HG03565 (cell line): ENCODE data around the gene ZNF146.
"Not testable (repeated sequence)": the region's sequence is repeated elsewhere in the genome, so short reads cannot be mapped to it uniquely, and the experiment has no call there.

ENCODE experiments used
- ATAC-seq: cut with Tn5 transposase; IDR thresholded peaks from one replicate; pipeline ENCODE4 v1.9.1; 2021; ENCODE audit warnings: mild to moderate bottlenecking, moderate library complexity; ENCODE audit not compliant: unreplicated experiment

The ZNF146 gene

GRCh38 chr19:36225219-36225892 lies 10.4 kb downstream of the ZNF146 start:
- no peak for ATAC-seq

DNA sequence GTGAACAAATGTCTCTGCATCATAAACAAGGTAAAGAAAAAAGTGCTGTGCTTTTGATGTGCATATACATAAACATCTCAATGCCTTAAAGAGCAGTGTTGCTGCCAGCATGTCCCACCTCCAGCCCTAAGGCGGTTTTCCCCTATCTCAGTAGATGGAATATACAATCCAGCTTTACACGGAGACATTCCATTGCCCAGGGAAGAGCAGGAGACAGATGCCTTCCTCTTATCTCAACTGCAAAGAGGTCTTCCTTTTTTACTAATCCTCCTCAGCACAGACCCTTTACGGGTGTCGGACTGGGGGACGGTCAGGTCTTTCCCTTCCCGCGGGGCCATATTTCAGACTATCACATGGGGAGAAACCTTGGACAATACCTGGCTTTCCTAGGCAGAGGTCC lies 18.7 kb downstream of the ZNF146 start:
- not testable (repeated sequence) for ATAC-seq

DNA sequence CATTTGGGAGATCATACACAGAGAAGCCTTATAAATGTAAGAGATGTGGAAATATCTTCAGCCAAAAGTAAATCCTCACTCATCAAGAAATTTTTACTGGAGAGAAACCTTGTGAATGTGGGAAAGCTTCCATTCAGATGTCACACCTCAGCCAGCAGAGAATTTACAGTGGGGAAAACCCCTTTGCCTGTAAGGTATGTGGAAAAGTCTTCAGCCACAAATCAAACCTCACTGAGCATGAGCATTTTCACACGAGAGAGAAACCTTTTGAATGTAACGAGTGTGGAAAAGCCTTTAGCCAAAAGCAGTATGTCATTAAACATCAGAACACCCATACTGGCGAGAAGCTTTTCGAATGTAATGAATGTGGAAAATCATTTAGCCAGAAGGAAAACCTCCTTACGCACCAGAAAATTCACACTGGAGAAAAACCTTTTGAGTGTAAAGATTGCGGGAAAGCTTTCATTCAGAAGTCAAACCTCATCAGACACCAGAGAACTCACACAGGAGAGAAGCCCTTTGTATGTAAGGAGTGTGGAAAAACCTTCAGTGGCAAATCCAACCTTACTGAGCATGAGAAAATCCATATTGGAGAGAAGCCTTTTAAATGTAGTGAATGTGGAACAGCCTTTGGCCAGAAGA lies 21.5 kb downstream of the ZNF146 start:
- ATAC-seq, result no peak

DNA sequence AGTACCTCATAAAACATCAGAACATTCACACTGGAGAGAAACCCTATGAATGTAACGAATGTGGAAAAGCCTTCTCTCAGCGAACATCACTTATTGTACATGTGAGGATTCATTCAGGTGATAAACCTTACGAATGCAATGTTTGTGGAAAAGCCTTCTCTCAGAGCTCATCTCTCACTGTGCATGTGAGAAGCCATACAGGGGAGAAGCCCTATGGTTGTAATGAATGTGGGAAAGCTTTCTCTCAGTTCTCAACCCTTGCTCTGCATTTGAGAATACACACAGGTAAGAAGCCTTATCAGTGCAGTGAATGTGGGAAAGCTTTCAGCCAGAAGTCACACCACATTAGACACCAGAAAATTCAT lies 22.0 kb downstream of the ZNF146 start:
- no peak for ATAC-seq

DNA sequence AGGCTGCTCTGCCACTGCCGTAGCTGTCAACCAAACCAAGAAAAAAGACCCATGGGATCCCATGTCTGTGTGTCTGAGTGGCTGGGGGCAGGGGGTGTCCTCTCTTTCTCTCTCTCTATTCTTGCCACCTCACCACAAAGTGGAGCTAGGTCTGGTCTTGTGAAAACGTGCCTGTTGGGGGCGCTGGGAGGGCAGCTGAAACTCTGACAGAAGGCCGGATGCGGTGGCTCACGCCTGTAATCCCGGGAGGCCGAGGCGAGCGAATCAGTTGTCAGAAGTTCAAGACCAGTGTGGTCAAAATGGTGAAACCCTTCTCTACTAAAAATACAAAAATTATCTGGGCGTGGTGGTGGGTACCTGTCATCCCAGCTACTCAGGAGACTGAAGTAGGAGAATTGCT lies 29.2 kb downstream of the ZNF146 start:
- ATAC-seq, result no peak

- ATAC-seq, result no peak
Measured at GRCh38 chr19:36245210-36246005, 30.5 kb downstream of the ZNF146 start.

- ATAC-seq, result no peak
Measured at GRCh38 chr19:36246006-36246481, 31.1 kb downstream of the ZNF146 start.

DNA sequence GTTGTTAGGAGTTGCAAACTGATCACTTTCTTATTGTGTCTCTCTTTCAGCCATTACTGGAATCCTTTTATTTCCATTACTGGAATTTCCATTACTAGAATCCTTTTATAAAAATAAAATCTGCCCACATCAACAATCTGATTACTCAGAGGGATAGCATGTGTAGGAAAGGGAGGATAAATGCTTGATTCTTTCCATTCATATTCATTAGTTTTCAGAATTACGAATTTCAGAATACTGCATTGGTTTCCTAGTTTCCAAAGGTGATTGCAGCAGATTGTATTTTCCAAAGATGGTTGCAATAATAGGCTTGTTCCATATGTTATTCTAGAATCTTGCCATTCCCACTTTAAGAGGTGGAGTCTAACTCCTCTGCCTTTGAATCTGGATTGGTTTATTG lies 37.1 kb downstream of the ZNF146 start:
- ATAC-seq, result no peak

GRCh38 chr19:36254848-36255247 lies 39.9 kb downstream of the ZNF146 start:
- no peak for ATAC-seq

- ATAC-seq, result no peak
Measured at GRCh38 chr19:36255316-36255715, 40.4 kb downstream of the ZNF146 start.

- no peak for ATAC-seq
Measured at GRCh38 chr19:36256064-36256463, 41.2 kb downstream of the ZNF146 start.

GRCh38 chr19:36256853-36257519 lies 42.1 kb downstream of the ZNF146 start:
- no peak for ATAC-seq

GRCh38 chr19:36257520-36257876 lies 42.6 kb downstream of the ZNF146 start:
- no peak for ATAC-seq

DNA sequence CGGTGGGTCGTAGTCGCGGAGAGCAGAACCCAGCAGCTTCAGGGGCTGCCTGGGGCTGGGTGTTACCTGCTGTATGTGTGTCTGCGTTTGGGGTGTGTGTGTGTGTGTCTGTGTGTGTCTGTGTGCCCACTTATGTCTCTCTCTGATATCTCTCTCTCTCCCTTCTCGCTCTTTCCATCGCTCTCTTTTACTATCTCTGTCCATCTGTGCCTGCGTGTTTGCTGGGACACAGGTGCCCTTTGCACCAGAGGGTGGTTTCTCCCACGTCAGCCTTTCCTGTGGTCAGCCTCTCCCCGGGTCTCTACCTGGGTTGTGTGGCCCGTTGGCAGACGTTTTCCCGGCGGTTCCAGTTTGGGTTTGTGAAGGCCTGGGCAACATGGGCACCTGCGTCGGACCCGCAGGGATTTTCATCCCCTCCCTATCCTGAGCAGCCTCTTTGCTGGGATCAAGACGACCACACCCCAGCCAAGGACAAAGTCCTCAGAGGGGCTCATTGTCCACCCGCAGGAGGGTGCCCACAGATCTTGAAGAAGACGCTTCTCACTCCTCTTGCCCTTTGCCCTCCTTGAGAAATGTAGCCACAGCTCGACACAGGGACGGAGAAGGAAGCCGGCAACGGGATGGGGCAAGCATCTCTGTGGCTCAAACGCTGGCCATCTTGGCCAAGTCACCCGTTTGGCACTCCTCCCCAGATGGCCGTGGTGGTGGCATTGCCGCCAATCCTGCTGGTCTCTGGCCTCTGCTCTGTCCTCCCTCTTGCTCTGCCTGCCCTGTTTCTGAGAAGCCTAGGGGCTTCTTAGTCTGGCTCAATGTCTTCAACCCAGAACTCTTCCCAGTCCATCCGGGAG lies 43.3 kb downstream of the ZNF146 start:
- no peak for ATAC-seq

- ATAC-seq, result no peak
Measured at GRCh38 chr19:36259211-36259610, 44.3 kb downstream of the ZNF146 start.

DNA sequence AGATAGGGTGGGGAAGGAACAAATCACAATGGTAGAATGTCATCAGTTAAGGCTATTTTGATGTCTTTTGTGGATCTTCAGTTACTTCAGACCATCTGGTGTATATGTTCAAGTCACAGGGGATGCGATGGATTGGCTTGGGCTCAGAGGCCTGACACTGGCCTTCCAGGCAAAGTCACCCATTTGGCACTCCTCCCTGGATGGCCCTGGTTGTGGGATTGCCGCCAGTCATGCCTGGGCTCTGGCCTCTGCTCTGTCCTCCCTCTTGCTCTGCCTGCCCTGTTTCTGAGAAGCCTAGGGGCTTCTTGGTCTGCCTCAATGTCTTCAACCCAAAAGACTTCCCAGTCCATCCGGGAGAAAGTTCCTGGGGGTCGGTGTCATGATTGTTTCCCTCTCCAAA lies 50.2 kb downstream of the ZNF146 start:
- no peak for ATAC-seq

- ATAC-seq, result no peak
Measured at GRCh38 chr19:36265856-36266374, 51.0 kb downstream of the ZNF146 start.

DNA sequence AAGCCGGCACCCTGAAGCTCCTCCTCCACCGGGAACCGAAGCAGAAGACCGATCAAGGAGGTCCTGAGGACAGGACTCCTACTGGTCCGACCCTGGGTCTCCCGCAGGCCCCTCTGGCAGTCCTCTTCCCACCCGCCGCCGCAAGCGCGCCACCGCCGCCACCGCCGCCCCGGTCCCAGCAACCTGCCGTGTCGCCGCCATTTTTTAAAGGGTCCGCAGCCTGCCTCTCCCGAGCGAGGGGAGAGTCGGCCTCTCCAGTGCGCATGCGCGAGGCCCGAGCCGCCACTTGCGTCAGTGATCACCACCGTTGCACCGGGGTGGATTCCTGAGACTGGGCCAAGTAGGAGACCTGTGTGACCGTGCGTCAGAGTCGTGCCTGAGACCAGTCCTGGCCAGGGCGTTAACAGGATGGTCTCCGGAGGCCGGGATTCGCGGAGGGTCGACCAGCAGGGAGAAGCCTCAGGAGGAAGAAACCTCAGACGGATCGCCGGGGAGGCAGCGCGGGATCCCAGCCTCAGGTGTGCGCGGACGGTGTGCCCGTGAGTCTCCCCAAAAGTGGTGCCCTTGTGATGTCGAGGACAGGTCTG lies 51.6 kb downstream of the ZNF146 start:
- ATAC-seq, result no peak

DNA sequence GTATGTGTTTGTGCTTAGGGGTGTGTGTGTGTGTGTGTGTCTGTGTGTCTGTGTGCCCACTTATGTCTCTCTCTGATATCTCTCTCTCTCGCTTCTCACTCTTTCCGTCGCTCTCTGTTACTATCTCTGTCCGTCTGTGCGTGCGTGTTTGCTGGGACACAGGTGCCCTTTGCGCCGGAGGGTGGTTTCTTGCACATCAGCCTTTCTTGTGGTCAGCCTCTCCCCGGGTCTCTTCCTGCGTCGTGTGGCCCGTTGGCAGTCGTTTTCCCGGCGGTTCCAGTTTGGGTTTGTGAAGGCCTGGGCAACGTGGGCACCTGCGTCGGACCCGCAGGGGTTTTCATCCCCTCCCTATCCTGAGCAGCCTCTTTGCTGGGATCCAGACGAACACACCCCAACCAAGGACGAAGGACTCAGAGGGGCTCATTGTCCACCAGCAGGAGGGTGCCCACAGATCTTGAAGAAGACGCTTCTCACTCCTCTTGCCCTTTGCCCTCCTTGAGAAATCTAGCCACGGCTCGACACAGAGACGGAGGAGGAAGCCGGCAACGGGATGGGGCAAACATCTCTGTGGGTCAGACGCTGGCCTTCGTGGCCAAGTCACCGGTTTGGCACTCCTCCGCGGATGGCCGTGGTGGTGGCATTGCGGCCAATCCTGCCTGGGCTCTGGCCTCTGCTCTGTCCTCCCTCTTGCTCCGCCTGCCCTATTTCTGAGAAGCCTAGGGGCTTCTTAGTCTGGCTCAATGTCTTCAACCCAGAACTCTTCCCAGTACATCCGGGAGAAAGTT lies 52.3 kb downstream of the ZNF146 start:
- ATAC-seq, result no peak
